ENCODE results near the gene AURKAIP1. TPM values are rescaled to one million over a fixed set of nuclear protein-coding genes. Genes with fewer than 3 reads are reported as not detected.

The AURKAIP1 gene
- total and polyA plus RNA-seq, 2 of the 13 experiments (the other 11 are each of a cell fraction or from before 2014, with no cell fraction given), result 69.5 to 175 TPM

- TF ChIP-seq THRA (CRISPR knock-in tag; IDR thresholded peaks at IDR 0.05; ENCODE audit: borderline replicate concordance) (peak; percentile 66), ZNF75D (CRISPR knock-in tag; IDR thresholded peaks at IDR 0.05; ENCODE audit: borderline replicate concordance) (no peak), EED (CRISPR knock-in tag; IDR thresholded peaks at IDR 0.05) (no peak), ZMAT3 (CRISPR knock-in tag; conservative IDR thresholded peaks at IDR 0.05) (peak; percentile 89), ZNF256 (CRISPR knock-in tag; conservative IDR thresholded peaks at IDR 0.05) (no peak), SYNCRIP (IDR thresholded peaks at IDR 0.05; ENCODE audit: insufficient read depth, low read depth, low read length) (no peak), YEATS2 (CRISPR knock-in tag; IDR thresholded peaks at IDR 0.05; ENCODE audit: borderline replicate concordance) (peak; percentile 90), GABPB1 (CRISPR knock-in tag; IDR thresholded peaks at IDR 0.05) (peak; percentile 98), MTERF4 (CRISPR knock-in tag; IDR thresholded peaks at IDR 0.05) (peak; percentile 20; the same call in 1 of the 2 replicates), HOMEZ (CRISPR knock-in tag; IDR thresholded peaks at IDR 0.05; ENCODE audit: low read depth) (no peak), PAXIP1 (CRISPR knock-in tag; conservative IDR thresholded peaks at IDR 0.05) (peak; percentile 50), SNAPC5 (CRISPR knock-in tag; IDR thresholded peaks at IDR 0.05; ENCODE audit: borderline replicate concordance) (no peak; the same call in 1 of the 2 replicates), RFXAP (CRISPR knock-in tag; IDR thresholded peaks at IDR 0.05; ENCODE audit: borderline replicate concordance) (no peak), ZNF136 (CRISPR knock-in tag; IDR thresholded peaks at IDR 0.05; ENCODE audit: low read depth) (0 out of 2 replicates have a peak, but pooled peaks have one; percentile 18), GATAD2A (CRISPR knock-in tag; IDR thresholded peaks at IDR 0.05) (no peak), E2F2 (CRISPR knock-in tag; IDR thresholded peaks at IDR 0.05; ENCODE audit: borderline replicate concordance) (0 out of 2 replicates have a peak, but pooled peaks have one; percentile 40), RCOR2 (CRISPR knock-in tag; IDR thresholded peaks at IDR 0.05) (no peak)
Observed at GRCh38 chr1:1399187-1399871, 24.3 kb upstream of the AURKAIP1 start, which contains the start of gene CCNL2 (continued).
